ENCODE results near the gene HS6ST1. TPM values are rescaled to one million over a fixed set of nuclear protein-coding genes. Genes with fewer than 3 reads are reported as not detected.

Gene HS6ST1
- total and polyA plus RNA-seq, 4 donors = 17.9 to 31.9 (median 25.4) TPM

DNA sequence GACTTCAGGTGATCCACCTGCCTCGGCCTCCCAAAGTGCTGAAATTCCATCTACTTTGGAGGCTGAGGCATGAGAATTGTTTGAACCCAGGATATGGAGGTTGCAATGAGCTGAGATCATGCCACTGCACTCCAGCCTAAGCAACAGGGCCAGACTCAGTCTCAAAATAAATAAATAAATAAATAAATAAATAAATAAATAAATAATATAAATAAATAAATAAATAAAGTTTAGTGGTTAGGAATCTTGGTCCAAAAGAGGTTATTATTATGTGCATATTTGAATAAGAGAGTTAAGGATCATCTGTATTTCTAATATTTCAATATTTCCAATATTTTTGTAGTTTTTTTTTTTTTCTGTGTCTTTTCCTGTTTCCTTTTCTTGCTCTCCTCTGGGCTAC lies 90.8 kb downstream of the HS6ST1 start:
- DNase-seq (ENCODE audit: low spot score) = no peak
- no peaks in the 10 kb centered on the region for H3K9me3 ChIP-seq (ENCODE audit: control insufficient read depth in 4 of 4, low read length in 3 of 4)
- H3K36me3 ChIP-seq (ENCODE audit: control insufficient read depth in 4 of 4, insufficient read depth in 3 of 4, low read depth in 1 of 4, low read length in 3 of 4) = no peaks in the 10 kb centered on the region
- TF ChIP-seq, protein P1, sequence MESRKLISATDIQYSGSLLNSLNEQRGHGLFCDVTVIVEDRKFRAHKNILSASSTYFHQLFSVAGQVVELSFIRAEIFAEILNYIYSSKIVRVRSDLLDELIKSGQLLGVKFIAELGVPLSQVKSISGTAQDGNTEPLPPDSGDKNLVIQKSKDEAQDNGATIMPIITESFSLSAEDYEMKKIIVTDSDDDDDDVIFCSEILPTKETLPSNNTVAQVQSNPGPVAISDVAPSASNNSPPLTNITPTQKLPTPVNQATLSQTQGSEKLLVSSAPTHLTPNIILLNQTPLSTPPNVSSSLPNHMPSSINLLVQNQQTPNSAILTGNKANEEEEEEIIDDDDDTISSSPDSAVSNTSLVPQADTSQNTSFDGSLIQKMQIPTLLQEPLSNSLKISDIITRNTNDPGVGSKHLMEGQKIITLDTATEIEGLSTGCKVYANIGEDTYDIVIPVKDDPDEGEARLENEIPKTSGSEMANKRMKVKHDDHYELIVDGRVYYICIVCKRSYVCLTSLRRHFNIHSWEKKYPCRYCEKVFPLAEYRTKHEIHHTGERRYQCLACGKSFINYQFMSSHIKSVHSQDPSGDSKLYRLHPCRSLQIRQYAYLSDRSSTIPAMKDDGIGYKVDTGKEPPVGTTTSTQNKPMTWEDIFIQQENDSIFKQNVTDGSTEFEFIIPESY (IDR thresholded peaks at IDR 0.05) = no peak
- no peak for TF ChIP-seq FOXA1 (IDR thresholded peaks at IDR 0.05)
- peaks cover 0 to 4% (median 1%) of the 10 kb centered on the region in 4 donors for H3K4me1 ChIP-seq (ENCODE audit: control insufficient read depth in 4 of 4, insufficient read depth in 4 of 4, low read length in 3 of 4)
- no peaks in the 10 kb centered on the region for H3K27me3 ChIP-seq (ENCODE audit: control insufficient read depth in 4 of 4, insufficient read depth in 4 of 4, low read length in 3 of 4)
- no peak overlapping the region for H3K4me3 ChIP-seq (ENCODE audit: low read depth in 1 of 3, low read length in 3 of 3)
- no peak overlapping the region for H3K9ac ChIP-seq (ENCODE audit: low read depth in 1 of 2, low read length in 2 of 2)
- H3K27ac ChIP-seq (ENCODE audit: low read depth in 1 of 2, low read length in 2 of 2) = no peak overlapping the region
- 100% methylated on average over 1 of the region's 1 CpG for WGBS

DNA sequence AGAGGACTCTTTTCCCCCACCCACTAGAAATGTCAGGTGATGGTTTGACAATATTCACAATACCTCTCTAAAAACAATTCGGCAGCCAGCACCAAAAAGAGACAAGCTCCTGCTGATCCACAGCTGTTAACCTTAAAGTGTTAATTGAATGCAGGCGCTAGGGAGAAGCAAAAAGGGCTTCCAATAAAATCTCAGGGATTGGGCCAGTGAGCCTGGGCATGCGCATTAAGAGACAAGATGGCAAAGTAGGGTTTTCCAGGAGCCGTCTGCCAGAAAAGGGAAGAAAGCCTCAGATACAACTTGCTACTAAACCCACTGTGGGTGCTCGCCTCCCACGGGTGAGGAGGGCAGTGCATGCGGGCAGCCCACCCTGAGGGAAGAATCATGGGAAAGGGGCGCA lies 98.8 kb downstream of the HS6ST1 start:
- Histone ChIP-seq H3K4me1 (ENCODE audit: control insufficient read depth in 4 of 4, insufficient read depth in 4 of 4, low read length in 3 of 4) (no peaks in the 10 kb centered on the region), H3K27ac (ENCODE audit: low read depth in 1 of 2, low read length in 2 of 2) (no peak overlapping the region), H3K9ac (ENCODE audit: low read depth in 1 of 2, low read length in 2 of 2) (no peak overlapping the region), H3K9me3 (ENCODE audit: control insufficient read depth in 4 of 4, low read length in 3 of 4) (no peaks in the 10 kb centered on the region), H3K4me3 (ENCODE audit: low read depth in 1 of 3, low read length in 3 of 3) (no peak overlapping the region), H3K27me3 (ENCODE audit: control insufficient read depth in 4 of 4, insufficient read depth in 4 of 4, low read length in 3 of 4) (no peaks in the 10 kb centered on the region), H3K36me3 (ENCODE audit: control insufficient read depth in 4 of 4, insufficient read depth in 3 of 4, low read depth in 1 of 4, low read length in 3 of 4) (no peaks in the 10 kb centered on the region)
- WGBS = 90% methylated on average over 8 of the region's 8 CpGs
- TF ChIP-seq RXRA (IDR thresholded peaks at IDR 0.05) (no peak), SP1 (IDR thresholded peaks at IDR 0.05) (no peak), JUND (IDR thresholded peaks at IDR 0.05) (no peak), HNF4A (conservative IDR thresholded peaks at IDR 0.05) (no peak), TAF1 (conservative IDR thresholded peaks at IDR 0.05) (no peak), FOXA2 (IDR thresholded peaks at IDR 0.05) (no peak), YY1 (IDR thresholded peaks at IDR 0.05) (no peak)
- TF ChIP-seq, protein P2, sequence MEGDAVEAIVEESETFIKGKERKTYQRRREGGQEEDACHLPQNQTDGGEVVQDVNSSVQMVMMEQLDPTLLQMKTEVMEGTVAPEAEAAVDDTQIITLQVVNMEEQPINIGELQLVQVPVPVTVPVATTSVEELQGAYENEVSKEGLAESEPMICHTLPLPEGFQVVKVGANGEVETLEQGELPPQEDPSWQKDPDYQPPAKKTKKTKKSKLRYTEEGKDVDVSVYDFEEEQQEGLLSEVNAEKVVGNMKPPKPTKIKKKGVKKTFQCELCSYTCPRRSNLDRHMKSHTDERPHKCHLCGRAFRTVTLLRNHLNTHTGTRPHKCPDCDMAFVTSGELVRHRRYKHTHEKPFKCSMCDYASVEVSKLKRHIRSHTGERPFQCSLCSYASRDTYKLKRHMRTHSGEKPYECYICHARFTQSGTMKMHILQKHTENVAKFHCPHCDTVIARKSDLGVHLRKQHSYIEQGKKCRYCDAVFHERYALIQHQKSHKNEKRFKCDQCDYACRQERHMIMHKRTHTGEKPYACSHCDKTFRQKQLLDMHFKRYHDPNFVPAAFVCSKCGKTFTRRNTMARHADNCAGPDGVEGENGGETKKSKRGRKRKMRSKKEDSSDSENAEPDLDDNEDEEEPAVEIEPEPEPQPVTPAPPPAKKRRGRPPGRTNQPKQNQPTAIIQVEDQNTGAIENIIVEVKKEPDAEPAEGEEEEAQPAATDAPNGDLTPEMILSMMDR (IDR thresholded peaks at IDR 0.05; ENCODE audit: low read depth, low read length, missing input control) = no peak
- DNase-seq (ENCODE audit: low spot score) = no peak

DNA sequence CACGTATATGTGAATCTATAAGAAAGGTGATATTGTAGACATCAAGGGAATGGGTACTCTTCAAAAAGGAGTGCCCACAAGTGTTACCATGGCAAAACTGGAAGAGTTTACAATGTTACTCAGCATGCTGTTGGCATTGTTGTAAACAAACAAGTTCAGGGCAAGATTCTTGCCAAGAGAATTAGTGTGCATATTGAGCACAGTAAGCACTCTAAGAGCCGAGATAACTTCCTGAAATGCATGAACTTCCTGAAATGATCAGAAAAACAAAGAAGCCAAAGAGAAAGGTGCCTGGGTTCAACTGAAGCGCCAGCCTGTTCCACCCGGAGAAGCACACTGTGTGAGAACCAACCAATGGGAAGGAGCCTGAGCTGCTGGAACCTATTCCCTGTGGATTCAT lies 101.0 kb downstream of the HS6ST1 start:
- H3K36me3 ChIP-seq (ENCODE audit: control insufficient read depth in 4 of 4, insufficient read depth in 3 of 4, low read depth in 1 of 4, low read length in 3 of 4) = no peaks in the 10 kb centered on the region
- H3K9ac ChIP-seq (ENCODE audit: low read depth in 1 of 2, low read length in 2 of 2) = no peak overlapping the region
- no peaks in the 10 kb centered on the region for H3K27me3 ChIP-seq (ENCODE audit: control insufficient read depth in 4 of 4, insufficient read depth in 4 of 4, low read length in 3 of 4)
- no peak for TF ChIP-seq FOXA1 (IDR thresholded peaks at IDR 0.05)
- no peak for TF ChIP-seq RXRA (IDR thresholded peaks at IDR 0.05)
- no peak for TF ChIP-seq GABPA (IDR thresholded peaks at IDR 0.05 in 1 of 2, conservative IDR thresholded peaks at IDR 0.05 in 1 of 2)
- TF ChIP-seq, protein P3, sequence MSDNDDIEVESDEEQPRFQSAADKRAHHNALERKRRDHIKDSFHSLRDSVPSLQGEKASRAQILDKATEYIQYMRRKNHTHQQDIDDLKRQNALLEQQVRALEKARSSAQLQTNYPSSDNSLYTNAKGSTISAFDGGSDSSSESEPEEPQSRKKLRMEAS (IDR thresholded peaks at IDR 0.05) = no peak
- TF ChIP-seq RAD21 (IDR thresholded peaks at IDR 0.05) = no peak
- TF ChIP-seq, protein P2 (IDR thresholded peaks at IDR 0.05; ENCODE audit: low read depth, low read length, missing input control) = no peak
- no peak overlapping the region for H3K4me3 ChIP-seq (ENCODE audit: low read depth in 1 of 3, low read length in 3 of 3)
- DNase-seq (ENCODE audit: low spot score) = no peak
- WGBS = 65% methylated on average over 4 of the region's 4 CpGs
- H3K4me1 ChIP-seq (ENCODE audit: control insufficient read depth in 4 of 4, insufficient read depth in 4 of 4, low read length in 3 of 4) = no peaks in the 10 kb centered on the region
- no peak overlapping the region for H3K27ac ChIP-seq (ENCODE audit: low read depth in 1 of 2, low read length in 2 of 2)
- H3K9me3 ChIP-seq (ENCODE audit: control insufficient read depth in 4 of 4, low read length in 3 of 4) = no peaks in the 10 kb centered on the region
